Mesothelial cell of epicardium (in vitro differentiated cells): ENCODE results near the gene ABCA3. TPM values are rescaled to one million over a fixed set of nuclear protein-coding genes. Genes with fewer than 3 reads are reported as not detected.

ENCODE experiments used
- DNase-seq, 2 experiments: peaks; one replicate each; pipeline ENCODE4 v3.0.0; 2021; ENCODE audit warnings: low spot score in 2 of 2; ENCODE audit not compliant: unreplicated experiment in 2 of 2
- H3K27ac Mint-ChIP-seq: 2 replicates; pipeline ENCODE4 v1.8.0; 2021; ENCODE audit warnings: mixed read lengths
- H3K27me3 Mint-ChIP-seq: 2 replicates; pipeline ENCODE4 v1.8.0; 2021; ENCODE audit warnings: low read depth, mixed read lengths
- H3K36me3 Mint-ChIP-seq: 2 replicates; pipeline ENCODE4 v1.8.0; 2021; ENCODE audit warnings: mixed read lengths
- H3K4me1 Mint-ChIP-seq: 2 replicates; pipeline ENCODE4 v1.8.0; 2021; ENCODE audit warnings: mixed read lengths
- H3K4me3 Mint-ChIP-seq: 2 replicates; pipeline ENCODE4 v1.8.0; 2021; ENCODE audit warnings: mild to moderate bottlenecking, moderate library complexity, mixed read lengths
- H3K9me3 Mint-ChIP-seq: 2 replicates; pipeline ENCODE4 v1.8.0; 2021; ENCODE audit warnings: mixed read lengths
- total RNA-seq: library from RNA; stranded (reverse); gene quantifications from 3 replicates; pipeline ENCODE4 v1.2.1, GENCODE V29; 2021
- TF ChIP-seq, protein P1 (sequence below): fragments of 200-600 bp; sonication (generic); IDR thresholded peaks from one replicate; pipeline ENCODE4 v1.5.0; 2021; ENCODE audit warnings: antibody characterized with exemption; ENCODE audit not compliant: unreplicated experiment

ABCA3 gene
- total RNA-seq, 1 donor from 2014 or later: 3.5 TPM

DNA sequence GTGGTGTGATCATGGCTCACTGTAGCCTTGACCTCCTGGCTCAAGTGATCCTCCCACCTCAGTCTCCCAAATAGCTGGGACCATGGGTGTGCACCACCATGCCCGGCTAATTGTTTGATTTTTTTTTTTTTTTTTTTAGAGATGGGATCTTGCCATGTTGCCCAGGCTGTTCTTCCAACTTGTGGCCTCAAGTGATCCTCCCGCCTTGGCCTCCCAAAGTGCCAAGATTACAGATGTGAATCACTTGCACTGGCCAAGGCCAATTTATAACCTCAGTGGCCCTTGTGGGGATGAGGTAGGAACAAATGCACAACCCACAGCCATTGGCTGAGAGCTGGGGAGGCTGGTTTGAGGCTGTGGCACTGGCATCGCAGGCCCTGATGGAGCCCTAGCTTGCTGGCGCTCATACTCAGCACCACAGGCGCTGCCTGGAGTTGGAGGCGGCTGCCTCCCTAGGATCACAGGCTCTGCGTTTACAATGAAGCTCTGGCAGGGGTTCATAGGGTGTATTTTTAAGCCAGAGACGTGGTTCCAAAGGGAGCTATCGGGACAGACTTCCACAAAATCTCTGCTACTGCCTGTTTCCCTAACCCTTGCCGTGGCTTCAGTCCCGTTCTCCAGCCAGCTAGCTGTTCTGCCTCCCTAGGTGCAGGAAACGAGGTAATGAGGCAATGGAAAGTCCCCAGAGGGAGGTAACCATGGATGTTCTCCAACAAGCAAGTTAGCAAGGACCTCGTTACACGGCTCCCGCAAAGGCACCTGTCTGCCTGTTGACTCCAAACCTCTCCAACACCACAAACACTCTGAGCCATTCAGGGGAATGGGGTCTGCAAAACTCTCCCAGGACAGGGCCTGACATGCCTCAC lies 2.9 kb downstream of the ABCA3 start:
- Mint-ChIP-seq H3K4me3 (no peak overlapping the region), H3K27ac (no peak overlapping the region), H3K36me3 (no peaks in the 10 kb centered on the region), H3K4me1 (peaks cover 6% of the 10 kb centered on the region), H3K9me3 (no peaks in the 10 kb centered on the region), H3K27me3 (peaks cover 76% of the 10 kb centered on the region)
- TF ChIP-seq, protein P1, sequence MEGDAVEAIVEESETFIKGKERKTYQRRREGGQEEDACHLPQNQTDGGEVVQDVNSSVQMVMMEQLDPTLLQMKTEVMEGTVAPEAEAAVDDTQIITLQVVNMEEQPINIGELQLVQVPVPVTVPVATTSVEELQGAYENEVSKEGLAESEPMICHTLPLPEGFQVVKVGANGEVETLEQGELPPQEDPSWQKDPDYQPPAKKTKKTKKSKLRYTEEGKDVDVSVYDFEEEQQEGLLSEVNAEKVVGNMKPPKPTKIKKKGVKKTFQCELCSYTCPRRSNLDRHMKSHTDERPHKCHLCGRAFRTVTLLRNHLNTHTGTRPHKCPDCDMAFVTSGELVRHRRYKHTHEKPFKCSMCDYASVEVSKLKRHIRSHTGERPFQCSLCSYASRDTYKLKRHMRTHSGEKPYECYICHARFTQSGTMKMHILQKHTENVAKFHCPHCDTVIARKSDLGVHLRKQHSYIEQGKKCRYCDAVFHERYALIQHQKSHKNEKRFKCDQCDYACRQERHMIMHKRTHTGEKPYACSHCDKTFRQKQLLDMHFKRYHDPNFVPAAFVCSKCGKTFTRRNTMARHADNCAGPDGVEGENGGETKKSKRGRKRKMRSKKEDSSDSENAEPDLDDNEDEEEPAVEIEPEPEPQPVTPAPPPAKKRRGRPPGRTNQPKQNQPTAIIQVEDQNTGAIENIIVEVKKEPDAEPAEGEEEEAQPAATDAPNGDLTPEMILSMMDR: no peak
- no peak for DNase-seq

DNA sequence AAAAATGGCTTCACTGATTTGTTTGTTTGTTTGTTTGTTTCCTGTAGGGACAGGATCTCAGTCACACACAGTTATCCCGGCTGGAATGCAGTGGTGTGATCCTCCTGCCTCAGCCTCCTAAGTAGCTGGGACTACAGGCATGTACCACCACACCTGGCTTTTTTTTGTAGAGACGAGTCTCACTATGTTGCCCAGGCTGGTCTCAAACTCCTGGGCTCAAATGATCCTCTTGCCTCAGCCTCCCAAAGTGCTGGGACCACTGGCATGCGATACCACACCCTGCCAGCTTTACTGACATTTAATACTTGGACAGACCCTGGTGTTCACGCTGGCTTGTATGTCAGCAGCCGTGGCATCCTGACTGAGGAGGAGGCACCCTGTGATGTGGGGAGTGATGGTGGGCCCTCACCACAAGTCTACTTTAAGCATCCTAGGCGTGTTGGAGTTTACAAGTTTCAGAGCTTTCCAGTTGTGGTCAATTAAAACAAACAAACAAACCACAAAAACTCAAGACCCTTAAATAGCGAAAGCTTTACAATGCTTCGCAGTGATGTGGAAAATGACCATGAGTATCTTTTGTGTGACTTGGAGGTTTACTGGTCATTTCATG lies 5.1 kb downstream of the ABCA3 start:
- TF ChIP-seq, protein P1: no peak
- Mint-ChIP-seq H3K36me3 (no peaks in the 10 kb centered on the region), H3K9me3 (no peaks in the 10 kb centered on the region), H3K27me3 (peaks cover 86% of the 10 kb centered on the region), H3K4me1 (peaks cover 5% of the 10 kb centered on the region), H3K4me3 (no peak overlapping the region), H3K27ac (no peak overlapping the region)
- DNase-seq: no peak

DNA sequence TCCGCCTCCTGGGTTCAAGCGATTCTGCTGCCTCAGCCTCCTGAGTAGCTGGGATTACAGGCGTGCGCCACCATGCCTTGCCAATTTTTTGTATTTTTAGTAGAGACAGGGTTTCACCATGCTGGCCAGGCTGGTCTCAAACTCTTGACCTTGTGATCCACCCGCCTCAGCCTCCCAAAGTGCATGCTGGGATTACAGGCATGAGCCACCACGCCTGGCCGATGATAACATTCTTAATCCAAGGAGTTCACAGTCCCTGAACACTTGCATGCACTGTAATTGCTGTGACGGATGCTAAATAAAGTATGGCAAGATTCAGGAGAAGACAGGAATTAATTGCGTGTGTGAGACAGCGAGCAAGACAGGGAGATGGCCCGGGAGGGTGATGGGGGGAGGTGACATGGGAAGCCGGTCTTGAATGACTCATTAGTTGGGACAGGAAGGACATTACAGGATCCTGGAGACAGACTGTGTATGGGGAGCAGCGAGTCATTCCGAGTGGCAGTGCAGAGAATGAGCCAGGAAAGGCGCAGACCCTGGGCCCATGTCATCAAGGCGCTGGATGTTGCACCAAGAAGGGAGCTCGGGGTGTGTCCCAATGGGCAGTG lies 6.7 kb downstream of the ABCA3 start:
- H3K27ac Mint-ChIP-seq: no peak overlapping the region
- H3K27me3 Mint-ChIP-seq: peaks cover 83% of the 10 kb centered on the region

DNA sequence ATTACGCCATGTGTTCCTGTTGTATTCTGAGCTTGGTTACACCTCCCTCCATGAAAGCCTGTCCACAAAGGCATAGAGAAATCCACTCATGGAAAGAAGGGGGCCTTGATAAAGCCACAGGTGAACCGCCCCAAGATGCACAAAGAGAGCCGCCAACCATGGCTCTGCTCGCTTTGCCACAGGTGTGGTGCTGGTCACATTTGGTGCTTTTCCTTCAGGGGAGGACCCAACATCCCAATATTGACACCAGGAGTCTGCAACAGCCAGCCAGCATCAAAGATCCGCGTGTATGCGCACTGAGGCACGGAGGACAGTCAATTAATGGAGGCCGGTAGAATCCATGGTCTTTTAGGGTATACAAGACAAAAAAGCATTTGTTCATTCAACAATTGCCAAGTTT lies 7.3 kb downstream of the ABCA3 start:
- no peak overlapping the region for H3K4me3 Mint-ChIP-seq
- peaks cover 83% of the 10 kb centered on the region for H3K27me3 Mint-ChIP-seq
- H3K36me3 Mint-ChIP-seq: no peaks in the 10 kb centered on the region
- no peaks in the 10 kb centered on the region for H3K4me1 Mint-ChIP-seq
- H3K9me3 Mint-ChIP-seq: no peaks in the 10 kb centered on the region
- no peak overlapping the region for H3K27ac Mint-ChIP-seq
- TF ChIP-seq, protein P1: no peak
- DNase-seq: no peak

More for the DNA sequence above, 6.7 kb downstream of the ABCA3 start:
- H3K9me3 Mint-ChIP-seq: no peaks in the 10 kb centered on the region
- no peaks in the 10 kb centered on the region for H3K36me3 Mint-ChIP-seq
- TF ChIP-seq, protein P1: no peak
- H3K4me1 Mint-ChIP-seq: no peaks in the 10 kb centered on the region
- DNase-seq: no peak
- H3K4me3 Mint-ChIP-seq: no peak overlapping the region

DNA sequence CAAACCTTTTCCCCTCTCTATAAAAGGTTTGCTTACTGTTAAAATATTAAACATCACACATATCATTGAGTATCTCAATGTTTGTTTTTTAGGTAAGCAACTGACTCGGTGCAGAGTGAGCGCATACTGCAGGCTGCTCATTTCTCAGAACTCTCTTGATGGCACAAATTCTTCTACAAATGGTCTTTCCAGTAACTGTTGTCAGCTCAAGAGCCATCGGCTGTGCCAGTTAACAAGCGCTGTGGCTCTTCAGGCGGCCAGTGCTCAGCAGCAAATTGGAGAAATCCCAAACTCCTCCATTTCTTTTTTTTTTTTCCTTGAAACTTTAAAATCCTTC lies 8.6 kb downstream of the ABCA3 start:
- Mint-ChIP-seq H3K36me3 (no peaks in the 10 kb centered on the region), H3K27me3 (peaks cover 76% of the 10 kb centered on the region), H3K27ac (no peak overlapping the region), H3K9me3 (no peaks in the 10 kb centered on the region), H3K4me3 (no peak overlapping the region), H3K4me1 (no peaks in the 10 kb centered on the region)
- TF ChIP-seq, protein P1: no peak
- no peak for DNase-seq
